ENCODE measurements around the gene NUMBL.
"Not testable (repeated sequence)": the region's sequence is repeated elsewhere in the genome, so short reads cannot be mapped to it uniquely, and the experiment has no call there.

Gene NUMBL

GRCh38 chr19:40690050-40690692 lies at the start of gene NUMBL:
NUMBL (minus strand) TSS chr19:40690651; CDS start chr19:40690483, 168 bp downstream.
- DNase-seq = no peak

- DNase-seq = no peak
Observed at GRCh38 chr19:40739030-40739839, 48.8 kb upstream of the NUMBL start.

- no peak for DNase-seq
Observed at GRCh38 chr19:40737102-40737644, 46.7 kb upstream of the NUMBL start.

GRCh38 chr19:40736661-40737060 lies 46.2 kb upstream of the NUMBL start:
- DNase-seq = no peak

- no peak for DNase-seq
Observed at GRCh38 chr19:40735013-40735771, 44.7 kb upstream of the NUMBL start.

- no peak for DNase-seq
Observed at GRCh38 chr19:40733149-40733548, 42.7 kb upstream of the NUMBL start.

- not testable (repeated sequence) for DNase-seq
Observed at GRCh38 chr19:40732304-40732703, 41.9 kb upstream of the NUMBL start.

- not testable (repeated sequence) for DNase-seq
Observed at GRCh38 chr19:40730065-40730464, 39.6 kb upstream of the NUMBL start.

- no peak for DNase-seq
Observed at GRCh38 chr19:40726279-40726678, 35.8 kb upstream of the NUMBL start.

GRCh38 chr19:40724855-40725254 lies 34.4 kb upstream of the NUMBL start:
- DNase-seq = no peak

- DNase-seq = no peak
Observed at GRCh38 chr19:40724315-40724714, 33.9 kb upstream of the NUMBL start.

GRCh38 chr19:40723661-40724254 lies 33.3 kb upstream of the NUMBL start:
- no peak for DNase-seq

GRCh38 chr19:40721936-40722661 lies 31.6 kb upstream of the NUMBL start:
- no peak for DNase-seq

- no peak for DNase-seq
Observed at GRCh38 chr19:40721140-40721486, 30.7 kb upstream of the NUMBL start.

- DNase-seq = no peak
Observed at GRCh38 chr19:40719414-40719894, 29.0 kb upstream of the NUMBL start.

GRCh38 chr19:40718774-40719391 lies 28.4 kb upstream of the NUMBL start:
- DNase-seq = no peak

GRCh38 chr19:40717880-40718773 lies 27.7 kb upstream of the NUMBL start:
- DNase-seq = no peak

- DNase-seq = no peak
Observed at GRCh38 chr19:40717325-40717879, 27.0 kb upstream of the NUMBL start.

- DNase-seq = peak; percentile 90
Observed at GRCh38 chr19:40716482-40717324, 26.3 kb upstream of the NUMBL start, which contains the start of the genes COQ8B and ITPKC. COQ8B (minus strand) TSS chr19:40716886; CDS start chr19:40714632, 2,254 bp downstream. ITPKC (plus strand) TSS chr19:40717112; CDS start chr19:40717136, 24 bp downstream.
